Measurements from ENCODE around the gene HOGA1. TPM values are rescaled to one million over a fixed set of nuclear protein-coding genes. Genes with fewer than 3 reads are reported as not detected.

Gene HOGA1
- polyA plus RNA-seq, 1 of the 3 experiments (the other 2 are of a cell fraction), result 2.9 TPM

GRCh38 chr10:97574374-97575126 is 9.6 kb upstream of the HOGA1 start (continued):
- no peak for TF ChIP-seq MXI1 (IDR thresholded peaks at IDR 0.05; ENCODE audit: low read depth, low read length)
- TF ChIP-seq RFX5 (IDR thresholded peaks at IDR 0.05; ENCODE audit: low read length), result peak; percentile 84
- no peak for TF ChIP-seq GATA2 (CRISPR knock-in tag; IDR thresholded peaks at IDR 0.05)
- TF ChIP-seq NFIC (IDR thresholded peaks at IDR 0.05; ENCODE audit: borderline replicate concordance), result peak; percentile 100
- peak; percentile 99 for TF ChIP-seq RXRA (IDR thresholded peaks at IDR 0.05; ENCODE audit: borderline replicate concordance, low read depth)
- TF ChIP-seq CHD2 (IDR thresholded peaks at IDR 0.05; ENCODE audit: low read length, partially characterized antibody), result no peak
- TF ChIP-seq RAD21 (IDR thresholded peaks at IDR 0.05; ENCODE audit: low read length), result no peak

- no peak overlapping the region; the same call in 1 of the 2 replicates for H3K4me2 ChIP-seq
Measured at GRCh38 chr10:97575127-97575668, 9.0 kb upstream of the HOGA1 start.

More at GRCh38 chr10:97575127-97575668, 9.0 kb upstream of the HOGA1 start:
- H3K9ac ChIP-seq, result peak overlapping the region; percentile 41; the same call in 1 of the 2 replicates
- no peak overlapping the region for H3K4me3 ChIP-seq (ENCODE audit: low read depth in 2 of 2, low read length in 1 of 2)
- peak; percentile 45 for DNase-seq
- CTCF ChIA-PET, result interaction anchor here (0.6 to 9.4 kb wide), 6 partner anchors 10 to 111 kb away, joined by 3 to 64 read pairs (median 3); partner anchors contain the start of gene HOGA1
- no peaks in the 10 kb centered on the region for H3K27me3 ChIP-seq (ENCODE audit: insufficient read depth)
- peak overlapping the region; percentile 50 to 83; a peak in 3 of 4 replicates for H3K27ac ChIP-seq (ENCODE audit: low read depth in 2 of 2, low read length in 1 of 2)
- H3K79me2 ChIP-seq (ENCODE audit: insufficient read depth), result no peaks in the 10 kb centered on the region
- no peaks in the 10 kb centered on the region for H3K9me2 ChIP-seq
- 84% methylated on average over 6 of the region's 6 CpGs for WGBS (ENCODE audit: low lambda C conversion rate)
- H3K9me3 ChIP-seq, result no peaks in the 10 kb centered on the region
- no peaks in the 10 kb centered on the region for H4K20me1 ChIP-seq (ENCODE audit: insufficient read depth)
- POLR2A ChIA-PET, result no interaction called here
- TF ChIP-seq EZH2phosphoT487 (IDR thresholded peaks at IDR 0.05; ENCODE audit: borderline replicate concordance, low read depth) (no peak), PBX3 (IDR thresholded peaks at IDR 0.05) (no peak), MEF2A (IDR thresholded peaks at IDR 0.05; ENCODE audit: borderline replicate concordance, low read depth) (no peak), USF1 (IDR thresholded peaks at IDR 0.05; ENCODE audit: borderline replicate concordance, low read depth) (no peak), USF2 (IDR thresholded peaks at IDR 0.05; ENCODE audit: borderline replicate concordance, low read depth, low read length) (no peak), TAF1 (IDR thresholded peaks at IDR 0.05; ENCODE audit: borderline replicate concordance, low read depth, low read length) (no peak), REST (IDR thresholded peaks at IDR 0.05; ENCODE audit: low read depth, low read length) (no peak), GABPA (IDR thresholded peaks at IDR 0.05; ENCODE audit: low read depth) (no peak)
- no peak overlapping the region for H2AFZ ChIP-seq (ENCODE audit: low read depth)
- peaks cover 21 to 31% of the 10 kb centered on the region in 2 experiments; a peak in 3 of 4 replicates for H3K4me1 ChIP-seq (ENCODE audit: control insufficient read depth in 1 of 2, insufficient read depth in 2 of 2, low read depth in 1 of 2, low read length in 1 of 2)
- no peaks in the 10 kb centered on the region for H3K36me3 ChIP-seq (replicated peaks in 1 of 2; ENCODE audit: control insufficient read depth in 1 of 2, insufficient read depth in 2 of 2, low read length in 1 of 2)
- H3F3A ChIP-seq (replicated peaks; ENCODE audit: insufficient read depth), result peaks cover 29% of the 10 kb centered on the region
